KOPT-K1 (cell line): ENCODE measurements around the gene SDHAF1.
A peak's percentile ranks its signal among the peaks of the same experiment; 100 is the strongest.
"Not testable (repeated sequence)": the region's sequence is repeated elsewhere in the genome, so short reads cannot be mapped to it uniquely, and the experiment has no call there.

ENCODE experiments used
- H3K27ac ChIP-seq: fragments of 200-600 bp; sonication (generic); 2 replicates; pipeline ENCODE4 v1.5.1; 2016; ENCODE audit warnings: antibody characterized with exemption, mild to moderate bottlenecking, low read depth, low read length; ENCODE audit not compliant: poor library complexity, severe bottlenecking
- H3K36me3 ChIP-seq: fragments of 200-600 bp; sonication (generic); 2 replicates; pipeline ENCODE4 v1.5.1; 2017; ENCODE audit warnings: antibody characterized with exemption, mild to moderate bottlenecking, low read length, moderate library complexity; ENCODE audit not compliant: insufficient read depth
- H3K9me3 ChIP-seq: fragments of 200-600 bp; sonication (generic); 2 replicates; pipeline ENCODE4 v1.5.1; 2017; ENCODE audit warnings: antibody characterized with exemption, low read length, mild to moderate bottlenecking; ENCODE audit not compliant: insufficient read depth, poor library complexity, severe bottlenecking

SDHAF1 gene

DNA sequence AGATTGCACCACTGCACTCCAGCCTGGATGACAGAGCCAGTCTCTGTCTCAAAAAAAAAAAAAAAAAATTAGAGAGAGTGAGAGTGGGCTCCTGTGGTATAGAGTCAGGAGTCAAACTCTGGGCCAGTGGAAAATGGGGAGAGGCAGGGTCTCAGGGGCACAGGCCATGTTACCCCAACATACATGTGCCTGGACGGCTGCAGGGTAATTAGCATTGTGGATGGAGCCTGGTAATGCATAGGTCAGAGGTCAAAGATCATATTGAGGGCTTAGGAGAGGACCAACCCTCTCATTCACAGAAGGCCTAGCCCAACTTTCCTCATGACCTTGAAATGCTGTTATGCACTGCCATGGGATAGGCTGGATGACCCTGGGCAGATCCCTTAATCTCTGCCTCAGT is 30.6 kb downstream of the SDHAF1 start:
- Histone ChIP-seq H3K9me3 (no peaks in the 10 kb centered on the region), H3K36me3 (peaks cover 70% of the 10 kb centered on the region), H3K27ac (no peak overlapping the region)

DNA sequence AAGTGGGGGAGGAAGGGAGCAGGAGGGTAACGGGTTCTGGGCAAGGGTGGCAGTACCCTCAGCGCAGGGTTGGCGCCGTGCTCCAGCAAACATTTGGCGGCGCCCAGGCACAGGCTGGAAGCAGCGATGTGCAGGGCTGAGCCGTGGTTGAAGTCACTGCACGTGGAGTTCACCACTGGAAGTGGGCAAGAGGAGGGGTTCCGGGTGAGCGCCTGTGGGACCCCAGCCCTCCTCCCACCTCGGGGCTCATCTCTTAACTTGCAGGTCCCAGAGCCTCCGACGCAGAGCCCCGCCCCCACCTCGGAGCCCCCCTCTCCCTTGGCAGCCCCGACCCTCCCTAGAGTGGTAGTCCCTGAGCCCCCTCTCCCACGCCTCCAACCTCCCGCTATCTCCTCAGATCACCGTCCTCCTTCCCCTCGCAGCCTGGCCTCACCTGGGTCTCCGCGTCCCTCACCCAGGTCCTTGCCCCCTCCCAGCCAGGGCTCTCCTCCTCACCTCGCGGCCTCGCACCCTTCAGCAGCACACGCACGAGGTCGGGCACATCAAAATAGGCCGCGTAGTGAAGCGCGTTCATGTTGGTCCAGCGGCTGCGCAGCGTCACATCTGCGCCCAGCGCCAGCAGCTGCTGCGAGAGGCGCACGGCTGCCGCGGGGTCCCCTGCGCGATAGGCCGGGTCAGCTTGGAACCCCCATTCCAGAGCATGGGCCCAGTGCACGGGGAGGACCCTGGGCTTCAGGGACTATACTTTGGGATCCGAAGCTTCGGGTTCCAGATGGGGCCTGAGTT is 31.3 kb downstream of the SDHAF1 start:
- H3K36me3 ChIP-seq: peaks cover 63% of the 10 kb centered on the region
- no peaks in the 10 kb centered on the region for H3K9me3 ChIP-seq
- no peak overlapping the region for H3K27ac ChIP-seq

DNA sequence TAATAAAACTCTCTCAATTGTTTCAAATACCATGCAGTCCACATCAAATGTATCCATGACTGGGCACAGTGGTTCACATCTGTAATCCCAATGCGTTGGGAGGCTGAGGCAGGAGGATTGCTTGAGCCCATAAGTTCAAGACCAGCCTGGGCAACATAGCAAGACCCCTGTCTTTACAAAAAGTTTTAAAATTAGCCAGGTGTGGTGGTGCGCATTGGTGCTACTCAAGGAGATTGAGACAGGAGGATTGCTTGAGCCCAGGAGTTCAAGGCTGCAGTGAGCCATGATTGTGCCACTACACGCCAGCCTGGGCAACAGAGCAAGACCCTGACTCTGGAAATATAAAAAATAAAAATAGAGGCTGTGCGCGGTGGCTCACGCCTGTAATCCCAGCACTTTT is 32.7 kb downstream of the SDHAF1 start:
- Histone ChIP-seq H3K27ac (no peak overlapping the region), H3K36me3 (peaks cover 50% of the 10 kb centered on the region), H3K9me3 (no peaks in the 10 kb centered on the region)

DNA sequence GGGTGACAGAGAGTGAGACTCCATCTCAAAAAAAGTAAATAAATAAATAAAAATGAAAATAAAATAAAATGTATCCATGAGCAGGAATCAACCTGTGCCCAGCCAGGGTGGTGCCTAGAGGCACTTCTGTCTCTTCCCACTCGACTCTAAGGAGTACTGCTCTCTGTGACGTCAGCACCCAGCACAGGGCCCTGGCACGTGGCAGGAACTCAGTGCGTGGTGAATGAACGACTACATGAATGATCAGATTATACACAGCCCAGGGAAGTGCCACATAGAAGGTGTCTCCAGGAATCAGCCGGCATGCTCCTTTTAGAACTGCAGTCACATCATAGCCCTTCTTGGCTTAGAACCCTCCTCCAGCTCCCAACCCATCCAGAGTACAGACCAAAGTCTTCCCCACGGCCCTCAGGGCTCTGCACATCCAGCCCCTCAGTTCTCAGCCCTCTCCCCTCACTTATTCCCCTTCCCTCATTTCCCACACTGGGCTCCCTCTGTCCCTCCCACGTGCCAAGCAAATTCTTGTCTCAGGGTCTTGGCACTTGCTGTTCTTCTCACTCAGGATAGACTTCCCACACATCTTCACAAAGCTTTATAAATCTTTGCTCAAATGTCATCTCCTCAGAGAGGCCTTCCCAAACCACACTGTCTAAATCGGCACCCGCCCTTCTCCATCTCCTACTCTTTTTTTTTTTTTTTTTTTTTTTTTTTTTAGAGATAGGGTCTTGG is 33.5 kb downstream of the SDHAF1 start:
- no peak overlapping the region for H3K27ac ChIP-seq
- H3K9me3 ChIP-seq: no peaks in the 10 kb centered on the region
- H3K36me3 ChIP-seq: peaks cover 45% of the 10 kb centered on the region

DNA sequence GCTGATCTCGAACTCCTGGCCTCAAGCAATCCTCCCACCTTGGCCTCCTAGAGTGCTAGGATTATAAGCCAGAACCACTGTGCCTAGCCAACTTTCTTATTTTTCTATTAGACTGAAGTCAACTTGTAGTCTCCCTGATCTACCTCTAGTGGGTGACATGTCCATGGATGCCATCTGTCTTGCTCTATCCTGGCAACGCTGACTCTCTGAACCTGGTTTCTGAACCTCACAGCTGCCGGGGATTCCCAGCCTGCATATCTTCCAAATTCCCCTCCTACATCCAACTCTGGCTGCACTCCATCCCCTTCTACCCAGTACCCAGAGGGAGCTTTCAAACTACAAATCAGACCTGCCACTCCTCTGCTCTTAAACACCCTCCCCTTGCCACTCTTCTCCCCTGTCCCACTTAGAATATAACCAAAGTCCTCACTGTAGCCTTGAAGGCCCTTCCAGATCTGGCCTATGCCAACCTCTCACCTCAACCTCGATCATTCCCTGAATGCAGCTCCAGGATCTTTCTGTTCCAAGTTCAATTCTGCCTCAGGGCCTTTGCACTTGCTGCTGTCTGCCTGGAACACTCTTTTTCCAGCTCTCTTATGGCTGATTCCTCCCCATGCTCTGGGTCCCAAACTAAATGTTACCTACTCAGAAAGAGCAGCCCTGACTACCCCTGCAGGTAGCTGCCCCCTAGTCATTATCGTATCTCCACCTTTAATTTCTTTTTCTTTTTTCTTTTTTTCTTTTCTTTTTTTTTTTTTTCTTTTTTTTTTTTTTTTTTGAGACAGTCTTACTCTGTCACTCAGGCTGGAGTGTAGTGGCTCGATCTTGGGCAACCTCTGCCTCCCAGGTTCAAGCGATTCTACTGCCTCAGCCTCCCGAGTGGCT is 35.5 kb downstream of the SDHAF1 start:
- peaks cover 31% of the 10 kb centered on the region for H3K36me3 ChIP-seq
- H3K27ac ChIP-seq: no peak overlapping the region
- no peaks in the 10 kb centered on the region for H3K9me3 ChIP-seq

DNA sequence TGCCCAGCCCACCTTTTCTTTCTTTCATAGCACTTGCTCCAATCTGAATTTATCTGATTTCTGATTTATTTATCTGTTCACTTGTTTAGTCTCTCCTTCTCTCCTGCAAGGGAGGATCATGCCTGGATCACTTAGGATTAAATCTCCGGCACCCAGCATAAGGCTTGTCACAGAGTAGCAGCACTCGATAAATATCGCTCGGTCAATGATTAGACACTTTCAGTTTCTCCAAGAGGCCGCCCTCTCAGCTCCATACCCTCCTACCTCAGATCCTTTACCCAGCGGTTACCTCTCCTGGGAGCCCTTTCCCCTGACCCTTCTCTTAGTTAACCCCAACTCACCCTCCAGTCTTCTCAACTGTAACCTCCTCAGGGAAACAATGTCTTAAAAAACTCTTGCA is 36.3 kb downstream of the SDHAF1 start:
- Histone ChIP-seq H3K27ac (no peak overlapping the region), H3K36me3 (peaks cover 25% of the 10 kb centered on the region), H3K9me3 (no peaks in the 10 kb centered on the region)

DNA sequence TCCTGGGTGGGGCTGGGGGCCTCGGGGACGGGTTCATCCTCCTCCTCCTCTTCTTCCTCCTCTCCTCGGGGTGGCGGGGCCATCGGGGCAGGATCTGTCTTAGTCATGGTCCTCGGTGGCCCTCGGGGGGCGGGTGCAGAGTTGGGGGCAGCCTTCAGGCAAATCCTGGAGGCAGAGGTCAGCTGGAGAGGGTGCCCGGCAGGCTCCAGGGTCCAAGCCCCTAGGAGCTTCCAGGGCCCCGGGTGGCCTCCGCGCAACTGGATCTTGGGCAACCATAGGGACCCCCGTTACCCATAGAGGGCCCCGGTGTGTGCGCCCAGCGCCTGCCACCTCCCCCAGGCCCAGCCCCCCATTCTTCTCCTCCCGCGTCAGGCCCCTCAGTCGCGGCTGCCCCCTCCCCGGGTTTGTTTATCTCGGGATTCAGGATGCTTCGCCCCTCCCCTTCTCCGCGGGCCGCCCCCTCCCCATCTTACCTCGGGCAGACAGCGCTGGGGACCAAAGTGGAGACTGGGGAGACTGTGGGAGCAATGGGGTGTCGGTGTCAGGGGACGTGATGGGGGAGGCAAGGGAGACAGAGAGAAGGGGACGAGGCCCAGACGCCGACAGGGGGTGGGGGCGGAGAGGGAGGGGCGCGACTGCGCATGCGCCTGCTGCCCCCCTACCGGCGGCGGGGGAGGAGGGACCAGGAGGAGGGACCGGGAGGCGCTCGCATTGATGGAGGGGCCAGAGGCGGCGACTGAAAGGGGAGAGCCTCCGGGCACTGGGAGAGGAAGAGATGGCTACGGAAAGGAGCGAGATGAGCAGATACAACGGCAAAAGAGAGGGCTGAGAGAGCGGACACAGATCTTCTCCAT is 37.5 kb downstream of the SDHAF1 start, which contains the start of gene CLIP3:
TSS of gene CLIP3 (minus strand) at position 623 of the 854 bp plus-strand sequence. CDS start at position 107, 516 bp downstream.
- no peaks in the 10 kb centered on the region for H3K9me3 ChIP-seq
- H3K27ac ChIP-seq: peak within 1 kb of the TSS; percentile 12
- peaks cover 13% of the 10 kb centered on the region for H3K36me3 ChIP-seq

DNA sequence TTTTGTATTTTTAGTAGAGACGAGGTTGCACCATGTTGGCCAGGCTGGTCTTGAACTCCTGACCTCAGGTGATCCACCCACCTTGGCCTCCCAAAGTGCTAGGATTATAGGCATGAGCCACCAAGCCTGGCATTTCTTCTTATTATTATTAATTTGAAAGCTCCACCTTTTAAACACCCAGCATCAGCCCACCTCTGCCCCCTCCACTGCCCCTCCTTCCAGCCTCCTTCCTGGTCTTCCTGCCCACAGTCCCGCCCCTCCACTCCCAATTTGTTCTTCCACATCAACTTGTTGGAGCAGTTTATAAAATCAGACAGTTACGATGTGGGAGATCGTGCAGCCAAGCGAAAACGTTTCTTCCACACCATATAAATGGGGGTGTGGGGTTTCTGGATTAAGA is 45.5 kb downstream of the SDHAF1 start:
- H3K9me3 ChIP-seq: no peaks in the 10 kb centered on the region
- H3K27ac ChIP-seq: no peak overlapping the region
- peaks cover 5% of the 10 kb centered on the region; the same call in 1 of the 2 replicates for H3K36me3 ChIP-seq

DNA sequence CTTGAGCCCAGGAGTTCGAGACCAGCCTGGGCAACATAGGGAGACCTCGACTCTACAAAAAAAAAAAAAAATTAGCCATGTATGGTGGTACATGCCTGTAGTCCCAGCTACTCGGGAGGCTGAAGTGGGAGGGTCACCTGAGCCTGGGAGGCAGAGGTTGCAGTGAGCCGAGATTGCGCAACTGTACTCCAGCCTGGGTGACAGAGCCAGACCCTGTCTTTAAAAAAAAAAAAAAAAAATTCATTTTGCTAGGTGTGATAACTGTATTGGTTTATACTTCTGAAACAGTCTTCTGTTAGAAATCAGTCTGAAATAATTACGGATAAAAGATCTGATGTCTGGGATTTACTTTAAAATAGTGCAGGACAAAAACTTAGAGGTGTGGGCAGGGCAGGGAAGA is 46.1 kb downstream of the SDHAF1 start:
- H3K9me3 ChIP-seq, H3K27ac ChIP-seq, H3K36me3 ChIP-seq: not testable (repeated sequence)

DNA sequence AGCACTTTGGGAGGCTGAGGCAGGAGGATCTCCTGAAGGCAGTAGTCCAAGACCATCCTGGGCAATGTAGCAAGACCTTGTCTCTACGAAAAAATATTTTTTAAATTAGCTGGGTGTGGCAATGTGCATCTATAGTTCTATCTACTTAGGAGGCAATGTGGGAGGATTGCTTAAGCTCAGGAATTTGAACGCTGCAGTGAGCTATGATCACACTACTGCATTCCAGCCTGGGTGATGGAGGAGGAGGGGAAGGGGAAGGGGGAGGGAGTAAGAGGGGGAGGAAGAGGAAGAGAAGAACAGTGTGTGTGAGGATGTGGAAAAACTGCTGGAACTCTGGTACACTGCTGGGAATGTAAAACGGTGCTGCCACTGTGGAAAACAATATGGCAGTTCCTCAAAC is 46.8 kb downstream of the SDHAF1 start:
- H3K27ac ChIP-seq: no peak overlapping the region
- no peaks in the 10 kb centered on the region for H3K9me3 ChIP-seq
- peaks cover 5% of the 10 kb centered on the region; the same call in 1 of the 2 replicates for H3K36me3 ChIP-seq

DNA sequence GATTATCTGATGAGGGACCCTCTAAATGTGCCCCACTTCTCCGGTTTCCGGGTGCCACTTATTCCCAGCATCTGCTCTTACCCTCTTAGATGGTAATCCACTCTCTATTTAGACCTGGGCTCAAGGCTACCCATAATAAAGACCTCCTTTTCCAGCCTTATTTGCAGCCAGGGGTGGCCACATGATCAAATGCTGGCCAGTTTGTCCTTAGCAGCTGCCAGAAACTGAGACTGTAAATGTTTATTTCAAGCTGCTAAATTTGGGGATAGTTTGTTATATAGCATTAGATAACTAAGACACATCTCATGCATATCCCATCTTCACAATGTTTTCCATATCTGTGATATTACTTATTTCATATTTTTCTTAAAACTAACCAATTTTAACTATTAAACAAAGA is 49.0 kb downstream of the SDHAF1 start:
- Histone ChIP-seq H3K27ac (no peak overlapping the region), H3K36me3 (no peaks in the 10 kb centered on the region), H3K9me3 (no peaks in the 10 kb centered on the region)
